GM12874 (cell line): ENCODE results near the gene PITX1.

ENCODE experiments used
- TF ChIP-seq, protein P1 (sequence below): IDR thresholded peaks from 2 replicates; pipeline ENCODE4 v1.5.1; 2011; ENCODE audit warnings: low read depth, mild to moderate bottlenecking, control low read depth, low read length, moderate library complexity; ENCODE audit not compliant: insufficient read depth

The PITX1 gene

DNA sequence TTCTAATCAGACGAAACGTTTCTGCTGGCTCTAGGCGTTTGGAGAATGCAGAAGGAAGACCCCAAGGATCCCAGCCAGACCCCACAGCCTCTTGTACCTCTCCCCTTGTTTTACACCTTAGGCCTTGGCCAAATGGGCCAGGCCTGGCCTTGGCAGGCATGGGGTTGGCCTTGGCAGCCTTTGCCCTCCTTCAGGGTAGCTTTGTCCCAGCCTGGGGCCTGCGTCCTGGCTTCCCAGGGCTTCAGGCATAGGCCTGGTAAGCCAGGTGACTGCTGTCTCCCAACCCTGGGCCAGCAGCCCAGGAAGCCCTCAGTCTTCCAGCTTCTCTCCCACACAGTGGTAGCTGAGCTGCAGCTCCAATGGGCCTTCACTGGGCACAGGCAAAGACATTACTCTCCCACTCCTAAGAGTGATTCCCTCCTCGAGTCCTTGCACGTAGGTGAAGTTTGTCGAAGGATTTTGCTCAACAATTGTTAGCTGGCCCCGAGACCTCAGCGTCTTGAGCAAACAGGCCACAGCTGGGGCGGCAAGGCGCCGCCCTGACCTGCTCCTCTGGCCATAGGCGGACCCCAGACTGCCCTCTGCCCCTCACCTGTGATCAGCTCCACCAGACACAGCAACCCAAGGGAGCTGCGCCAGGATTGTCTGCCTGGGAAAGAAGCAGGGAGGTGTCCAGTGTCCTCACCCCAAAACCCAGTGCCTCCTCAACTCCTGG lies 1.1 kb upstream of the PITX1 start:
- TF ChIP-seq, protein P1, sequence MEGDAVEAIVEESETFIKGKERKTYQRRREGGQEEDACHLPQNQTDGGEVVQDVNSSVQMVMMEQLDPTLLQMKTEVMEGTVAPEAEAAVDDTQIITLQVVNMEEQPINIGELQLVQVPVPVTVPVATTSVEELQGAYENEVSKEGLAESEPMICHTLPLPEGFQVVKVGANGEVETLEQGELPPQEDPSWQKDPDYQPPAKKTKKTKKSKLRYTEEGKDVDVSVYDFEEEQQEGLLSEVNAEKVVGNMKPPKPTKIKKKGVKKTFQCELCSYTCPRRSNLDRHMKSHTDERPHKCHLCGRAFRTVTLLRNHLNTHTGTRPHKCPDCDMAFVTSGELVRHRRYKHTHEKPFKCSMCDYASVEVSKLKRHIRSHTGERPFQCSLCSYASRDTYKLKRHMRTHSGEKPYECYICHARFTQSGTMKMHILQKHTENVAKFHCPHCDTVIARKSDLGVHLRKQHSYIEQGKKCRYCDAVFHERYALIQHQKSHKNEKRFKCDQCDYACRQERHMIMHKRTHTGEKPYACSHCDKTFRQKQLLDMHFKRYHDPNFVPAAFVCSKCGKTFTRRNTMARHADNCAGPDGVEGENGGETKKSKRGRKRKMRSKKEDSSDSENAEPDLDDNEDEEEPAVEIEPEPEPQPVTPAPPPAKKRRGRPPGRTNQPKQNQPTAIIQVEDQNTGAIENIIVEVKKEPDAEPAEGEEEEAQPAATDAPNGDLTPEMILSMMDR: no peak

GRCh38 chr5:135034236-135034962 lies 371 bp upstream of the PITX1 start:
- TF ChIP-seq, protein P1: no peak

GRCh38 chr5:135032999-135033861 lies 798 bp downstream of the PITX1 start:
- TF ChIP-seq, protein P1: no peak

DNA sequence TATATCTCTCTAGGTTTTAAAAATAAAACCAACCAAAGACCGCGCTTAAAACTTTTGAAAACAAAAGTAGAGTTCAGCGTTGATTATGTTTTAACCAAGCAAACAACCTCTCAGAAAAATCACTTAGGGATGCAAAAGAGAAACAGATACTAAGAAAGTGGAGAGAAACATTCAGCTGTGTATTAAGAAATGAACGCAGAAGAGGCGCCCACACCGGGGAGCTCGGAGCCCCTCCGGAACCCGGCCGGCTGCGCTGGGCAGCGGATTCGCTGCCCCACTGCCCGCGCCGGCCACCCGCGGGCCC lies 1.4 kb downstream of the PITX1 start:
- TF ChIP-seq, protein P1: no peak

- TF ChIP-seq, protein P1: no peak
Measured at GRCh38 chr5:135031813-135032694, 2.0 kb downstream of the PITX1 start.

- TF ChIP-seq, protein P1: no peak
Measured at GRCh38 chr5:135030956-135031812, 2.8 kb downstream of the PITX1 start.
